IPS-11a (cell line): Measurements from ENCODE around the gene DUSP15.
A peak's percentile ranks its signal among the peaks of the same experiment; 100 is the strongest.
"Not testable (repeated sequence)": the region's sequence is repeated elsewhere in the genome, so short reads cannot be mapped to it uniquely, and the experiment has no call there.

Experiments
- H3K4me3 ChIP-seq: one replicate; pipeline ENCODE4 v1.5.1; 2013; ENCODE audit warnings: low read depth, low read length, control low read depth

Gene DUSP15

GRCh38 chr20:31869942-31870725, at the start of gene DUSP15, which contains the start of gene TTLL9:
DUSP15 (minus strand) TSS chr20:31870527; CDS start chr20:31870337, 190 bp downstream.
TTLL9 (plus strand) TSS chr20:31870634; CDS start chr20:31871127, 493 bp downstream.
- H3K4me3 ChIP-seq: peak within 1 kb of the TSS; percentile 65

GRCh38 chr20:31919410-31920155, 49.3 kb upstream of the DUSP15 start:
- H3K4me3 ChIP-seq: no peak overlapping the region

- no peak overlapping the region for H3K4me3 ChIP-seq
Measured at GRCh38 chr20:31918466-31919105, 48.3 kb upstream of the DUSP15 start.

- not testable (repeated sequence) for H3K4me3 ChIP-seq
Measured at GRCh38 chr20:31917962-31918412, 47.7 kb upstream of the DUSP15 start.

GRCh38 chr20:31916708-31917107, 46.4 kb upstream of the DUSP15 start:
- no peak overlapping the region for H3K4me3 ChIP-seq

GRCh38 chr20:31915491-31916280, 45.4 kb upstream of the DUSP15 start:
- H3K4me3 ChIP-seq: no peak overlapping the region

- H3K4me3 ChIP-seq: no peak overlapping the region
Measured at GRCh38 chr20:31914170-31914569, 43.8 kb upstream of the DUSP15 start.

- H3K4me3 ChIP-seq: no peak overlapping the region
Measured at GRCh38 chr20:31913431-31914157, 43.3 kb upstream of the DUSP15 start.

- H3K4me3 ChIP-seq: no peak overlapping the region
Measured at GRCh38 chr20:31910071-31910803, 39.9 kb upstream of the DUSP15 start.

- H3K4me3 ChIP-seq: no peak overlapping the region
Measured at GRCh38 chr20:31909253-31910070, 39.1 kb upstream of the DUSP15 start.

GRCh38 chr20:31908424-31908823, 38.1 kb upstream of the DUSP15 start:
- H3K4me3 ChIP-seq: no peak overlapping the region

- H3K4me3 ChIP-seq: no peak overlapping the region
Measured at GRCh38 chr20:31908016-31908415, 37.7 kb upstream of the DUSP15 start.

- H3K4me3 ChIP-seq: no peak overlapping the region
Measured at GRCh38 chr20:31907046-31907445, 36.7 kb upstream of the DUSP15 start.

- H3K4me3 ChIP-seq: no peak overlapping the region
Measured at GRCh38 chr20:31906001-31906400, 35.7 kb upstream of the DUSP15 start.

GRCh38 chr20:31903627-31904386, 33.5 kb upstream of the DUSP15 start:
- no peak overlapping the region for H3K4me3 ChIP-seq

- no peak overlapping the region for H3K4me3 ChIP-seq
Measured at GRCh38 chr20:31901615-31902014, 31.3 kb upstream of the DUSP15 start.

GRCh38 chr20:31897541-31897940, 27.2 kb upstream of the DUSP15 start:
- H3K4me3 ChIP-seq: no peak overlapping the region

- H3K4me3 ChIP-seq: no peak overlapping the region
Measured at GRCh38 chr20:31896049-31896448, 25.7 kb upstream of the DUSP15 start.
